Activated naive CD4-positive, alpha-beta T cell treated with anti-CD3 and anti-CD28 coated beads, Interleukin-2, amount 50 U/mL, for 72 hours (primary cell): ENCODE data around the gene YBX2. TPM values are rescaled to one million over a fixed set of nuclear protein-coding genes. Genes with fewer than 3 reads are reported as not detected.

Source experiments
- ATAC-seq, 2 donors: fragments of 150-1000 bp; cut with Tn5 transposase; 2 replicates each; pipeline ENCODE4 v1.10.0; 2021; ENCODE audit warnings: mild to moderate bottlenecking in 2 of 2, moderate library complexity in 2 of 2
- DNase-seq, 2 donors: peaks; one replicate each; pipeline ENCODE4 v3.0.0; 2021 to 2022; ENCODE audit warnings: low spot score in 2 of 2
- H3K27ac Mint-ChIP-seq, 2 donors: one replicate each; pipeline ENCODE4 v1.8.0; 2022; ENCODE audit warnings: mild to moderate bottlenecking in 2 of 2, mixed read lengths in 2 of 2
- H3K36me3 Mint-ChIP-seq, 2 donors: one replicate each; pipeline ENCODE4 v1.8.0; 2022; ENCODE audit warnings: mixed read lengths in 2 of 2
- H3K9me3 Mint-ChIP-seq, 2 donors: one replicate each; pipeline ENCODE4 v1.8.0; 2022; ENCODE audit warnings: mixed read lengths in 2 of 2
- total RNA-seq, 2 donors: library from RNA; stranded (reverse); gene quantifications; one replicate each; pipeline ENCODE4 v1.2.3, GENCODE V29; 2022

The YBX2 gene
- total RNA-seq, 2 donors from 2014 or later: 0.18 to 1.7 TPM

- no peaks in the 10 kb centered on the region for H3K9me3 Mint-ChIP-seq
- no peak for ATAC-seq
- DNase-seq: no peak
- H3K36me3 Mint-ChIP-seq: peaks cover 0 to 6% of the 10 kb centered on the region in 2 donors
- no peak overlapping the region for H3K27ac Mint-ChIP-seq
Measured at GRCh38 chr17:7290685-7291084, 3.8 kb downstream of the YBX2 start.

DNA sequence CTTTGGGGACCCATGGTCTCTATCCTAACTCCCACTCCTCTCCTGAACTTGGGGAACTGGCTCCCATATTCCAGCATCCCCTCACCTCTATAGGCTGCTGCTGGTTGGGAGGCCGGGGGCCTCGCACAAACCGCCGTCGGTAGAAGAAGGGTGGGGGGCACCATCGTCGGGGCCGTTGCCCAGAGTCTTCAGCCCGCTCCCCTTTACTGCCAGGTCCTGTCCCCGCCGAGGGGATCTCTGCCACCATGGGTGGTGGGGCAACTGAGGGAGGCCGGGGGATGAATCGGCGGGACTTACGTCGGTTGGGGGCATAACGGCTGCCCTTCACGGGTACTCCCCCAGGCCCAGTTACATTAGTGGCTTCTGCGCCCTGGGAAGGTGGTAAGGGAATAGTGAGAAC lies 4.3 kb downstream of the YBX2 start:
- H3K9me3 Mint-ChIP-seq: no peaks in the 10 kb centered on the region
- ATAC-seq: no peak
- no peak overlapping the region for H3K27ac Mint-ChIP-seq
- H3K36me3 Mint-ChIP-seq: peaks cover 0 to 1% of the 10 kb centered on the region in 2 donors
- DNase-seq: no peak

DNA sequence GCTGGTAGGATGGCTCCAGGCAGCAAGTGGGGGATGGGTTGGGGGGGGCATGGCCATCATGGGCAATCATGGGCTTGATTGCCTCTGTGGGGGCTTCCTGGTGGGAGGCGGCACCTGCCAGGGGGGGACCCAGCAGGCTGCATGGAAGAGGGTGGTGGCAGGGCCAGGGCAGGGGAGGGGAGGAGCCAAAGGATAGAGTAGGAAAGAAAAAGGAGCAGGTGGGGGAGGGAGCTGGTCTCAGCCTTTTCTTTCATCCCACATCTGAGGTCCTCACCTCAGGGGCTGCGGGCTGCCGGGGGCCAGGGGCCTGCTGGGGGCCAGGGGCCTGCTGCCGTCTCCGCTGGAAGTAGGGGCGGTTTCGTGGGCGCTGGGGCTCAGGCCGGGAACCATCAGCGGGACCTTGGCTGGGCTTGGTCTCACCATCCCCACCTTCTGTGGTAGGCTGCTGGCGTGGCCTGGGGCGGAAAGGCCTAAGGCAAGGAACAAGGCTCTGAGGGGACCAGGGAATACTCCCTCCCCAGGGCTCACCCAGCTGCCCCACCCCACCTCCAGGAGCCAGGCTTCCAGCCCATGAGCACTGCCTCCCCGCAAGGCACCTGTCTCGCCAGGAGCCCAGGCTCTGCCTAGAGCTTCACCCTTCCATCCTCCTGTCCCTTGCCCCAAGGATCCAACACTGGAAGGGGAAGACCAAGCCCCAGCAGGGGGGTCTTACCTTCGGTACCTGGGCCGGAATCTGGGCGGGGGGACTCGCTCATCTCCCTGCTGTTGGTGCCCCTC lies 5.0 kb downstream of the YBX2 start:
- Mint-ChIP-seq H3K27ac (no peak overlapping the region), H3K36me3 (no peaks in the 10 kb centered on the region), H3K9me3 (no peaks in the 10 kb centered on the region)
- no peak for ATAC-seq
- DNase-seq: no peak

DNA sequence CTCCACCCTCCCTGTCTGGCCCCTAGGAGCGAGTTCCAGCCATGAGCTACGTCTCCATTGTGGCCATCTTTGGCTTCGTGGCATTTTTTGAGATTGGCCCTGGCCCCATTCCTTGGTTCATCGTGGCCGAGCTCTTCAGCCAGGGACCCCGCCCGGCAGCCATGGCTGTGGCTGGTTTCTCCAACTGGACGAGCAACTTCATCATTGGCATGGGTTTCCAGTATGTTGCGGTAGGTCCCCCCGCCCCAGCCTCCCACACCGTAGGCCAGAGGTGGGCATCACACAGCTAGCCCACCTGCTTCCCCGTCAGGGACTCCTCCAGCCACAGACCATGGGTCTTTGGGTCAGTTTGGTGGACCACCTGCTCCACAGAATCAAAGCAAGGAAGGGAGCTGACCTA lies 8.8 kb downstream of the YBX2 start:
- no peaks in the 10 kb centered on the region for H3K9me3 Mint-ChIP-seq
- H3K36me3 Mint-ChIP-seq: no peaks in the 10 kb centered on the region

GRCh38 chr17:7284911-7285310 lies 9.5 kb downstream of the YBX2 start:
- Mint-ChIP-seq H3K27ac (no peak overlapping the region), H3K36me3 (no peaks in the 10 kb centered on the region), H3K9me3 (no peaks in the 10 kb centered on the region)
- ATAC-seq (no peak), DNase-seq (no peak)

More for the DNA sequence above, 8.8 kb downstream of the YBX2 start:
- ATAC-seq (no peak), DNase-seq (no peak)
- H3K27ac Mint-ChIP-seq: no peak overlapping the region

DNA sequence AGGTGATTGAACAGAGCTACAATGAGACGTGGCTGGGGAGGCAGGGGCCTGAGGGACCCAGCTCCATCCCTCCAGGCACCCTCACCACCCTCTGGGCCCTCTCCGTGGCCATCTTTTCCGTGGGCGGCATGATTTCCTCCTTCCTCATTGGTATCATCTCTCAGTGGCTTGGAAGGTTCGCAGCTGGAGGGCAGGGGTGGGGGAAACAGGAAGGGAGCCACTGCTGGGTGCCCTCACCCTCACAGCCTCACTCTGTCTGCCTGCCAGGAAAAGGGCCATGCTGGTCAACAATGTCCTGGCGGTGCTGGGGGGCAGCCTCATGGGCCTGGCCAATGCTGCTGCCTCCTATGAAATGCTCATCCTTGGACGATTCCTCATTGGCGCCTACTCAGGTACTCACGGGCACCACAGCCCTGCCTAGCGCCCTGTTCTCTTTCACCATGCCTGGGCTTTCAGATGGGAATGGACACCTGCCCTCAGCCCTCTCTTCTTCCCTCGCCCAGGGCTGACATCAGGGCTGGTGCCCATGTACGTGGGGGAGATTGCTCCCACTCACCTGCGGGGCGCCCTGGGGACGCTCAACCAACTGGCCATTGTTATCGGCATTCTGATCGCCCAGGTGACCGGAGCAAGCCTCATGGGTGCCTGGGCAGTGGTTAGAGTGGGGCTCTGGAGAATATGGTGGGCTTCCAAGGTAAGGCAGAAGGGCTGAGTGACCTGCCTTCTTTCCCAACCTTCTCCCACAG lies 10.8 kb downstream of the YBX2 start:
- DNase-seq (no peak), ATAC-seq (no peak)
- H3K9me3 Mint-ChIP-seq: no peaks in the 10 kb centered on the region
- no peak overlapping the region for H3K27ac Mint-ChIP-seq
- H3K36me3 Mint-ChIP-seq: no peaks in the 10 kb centered on the region

- no peaks in the 10 kb centered on the region for H3K36me3 Mint-ChIP-seq
- no peak overlapping the region for H3K27ac Mint-ChIP-seq
- DNase-seq (no peak), ATAC-seq (no peak)
- H3K9me3 Mint-ChIP-seq: no peaks in the 10 kb centered on the region
Measured at GRCh38 chr17:7282752-7283321, 11.6 kb downstream of the YBX2 start.

DNA sequence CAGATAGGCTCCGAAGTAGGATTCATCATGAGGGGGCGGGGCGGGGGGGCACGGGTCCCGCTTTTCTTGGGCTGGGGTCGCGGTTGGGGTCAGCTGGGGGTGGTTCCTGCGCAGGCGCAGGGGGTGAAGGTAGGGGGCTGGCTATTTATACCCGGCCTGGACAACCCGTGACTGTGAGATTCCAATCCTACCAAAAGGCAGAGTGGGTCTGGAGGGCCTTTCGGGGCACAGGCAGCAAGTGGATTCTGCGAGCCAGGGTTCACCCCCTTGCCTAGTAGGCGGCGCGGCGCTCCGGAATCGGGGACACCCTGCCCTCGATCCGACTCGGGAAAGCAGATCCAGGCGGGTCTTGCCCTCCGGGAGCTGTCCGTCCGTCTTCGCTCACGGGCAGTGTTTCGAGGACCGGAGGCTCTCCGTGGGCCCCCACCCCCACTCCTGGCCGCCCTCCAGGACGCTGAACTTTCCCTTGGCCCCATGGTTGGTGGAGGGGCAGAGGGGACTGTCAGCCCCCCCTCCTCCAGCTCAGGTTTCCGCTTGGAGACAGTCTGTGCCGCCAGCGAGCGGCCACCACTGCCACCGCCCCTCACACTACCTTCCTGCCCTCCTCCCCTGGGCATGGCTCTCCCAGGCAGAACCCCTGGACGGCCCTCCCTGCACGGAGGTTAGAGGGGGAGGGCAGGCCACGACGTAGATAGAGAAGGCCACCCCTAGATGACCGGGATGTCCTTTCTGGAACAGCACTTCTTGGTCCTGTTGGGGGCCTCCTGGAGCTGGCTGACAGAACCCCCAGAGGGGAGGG lies 12.3 kb downstream of the YBX2 start:
- no peaks in the 10 kb centered on the region for H3K9me3 Mint-ChIP-seq
- H3K36me3 Mint-ChIP-seq: no peaks in the 10 kb centered on the region
- H3K27ac Mint-ChIP-seq: no peak overlapping the region
- no peak for ATAC-seq
- DNase-seq: no peak

DNA sequence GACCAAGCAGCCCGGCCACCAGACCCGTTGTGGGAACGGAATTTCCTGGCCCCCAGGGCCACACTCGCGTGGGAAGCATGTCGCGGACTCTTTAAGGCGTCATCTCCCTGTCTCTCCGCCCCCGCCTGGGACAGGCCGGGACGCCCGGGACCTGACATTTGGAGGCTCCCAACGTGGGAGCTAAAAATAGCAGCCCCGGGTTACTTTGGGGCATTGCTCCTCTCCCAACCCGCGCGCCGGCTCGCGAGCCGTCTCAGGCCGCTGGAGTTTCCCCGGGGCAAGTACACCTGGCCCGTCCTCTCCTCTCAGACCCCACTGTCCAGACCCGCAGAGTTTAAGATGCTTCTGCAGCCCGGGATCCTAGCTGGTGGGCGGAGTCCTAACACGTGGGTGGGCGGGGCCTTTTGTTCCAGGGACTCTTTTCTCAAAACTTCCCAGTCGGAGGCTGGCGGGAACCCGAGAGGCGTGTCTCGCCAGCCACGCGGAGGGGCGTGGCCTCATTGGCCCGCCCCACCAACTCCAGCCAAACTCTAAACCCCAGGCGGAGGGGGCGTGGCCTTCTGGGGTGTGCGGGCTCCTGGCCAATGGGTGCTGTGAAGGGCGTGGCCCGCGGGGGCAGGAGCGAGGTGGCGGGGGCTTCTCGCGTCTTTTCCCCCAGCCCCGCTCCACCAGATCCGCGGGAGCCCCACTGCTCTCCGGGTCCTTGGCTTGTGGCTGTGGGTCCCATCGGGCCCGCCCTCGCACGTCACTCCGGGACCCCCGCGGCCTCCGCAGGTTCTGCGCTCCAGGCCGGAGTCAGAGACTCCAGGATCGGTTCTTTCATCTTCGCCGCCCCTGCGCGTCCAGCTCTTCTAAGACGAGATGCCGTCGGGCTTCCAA lies 13.1 kb downstream of the YBX2 start, which contains the start of gene SLC2A4:
TSS of gene SLC2A4 (plus strand) at position 645 of the 879 bp plus-strand sequence. CDS start at position 862, 217 bp downstream.
- ATAC-seq (peak; percentile 77 to 86), DNase-seq (peak; percentile 83 to 94)
- Mint-ChIP-seq H3K36me3 (no peaks in the 10 kb centered on the region), H3K9me3 (no peaks in the 10 kb centered on the region), H3K27ac (no peak within 1 kb of the TSS)

DNA sequence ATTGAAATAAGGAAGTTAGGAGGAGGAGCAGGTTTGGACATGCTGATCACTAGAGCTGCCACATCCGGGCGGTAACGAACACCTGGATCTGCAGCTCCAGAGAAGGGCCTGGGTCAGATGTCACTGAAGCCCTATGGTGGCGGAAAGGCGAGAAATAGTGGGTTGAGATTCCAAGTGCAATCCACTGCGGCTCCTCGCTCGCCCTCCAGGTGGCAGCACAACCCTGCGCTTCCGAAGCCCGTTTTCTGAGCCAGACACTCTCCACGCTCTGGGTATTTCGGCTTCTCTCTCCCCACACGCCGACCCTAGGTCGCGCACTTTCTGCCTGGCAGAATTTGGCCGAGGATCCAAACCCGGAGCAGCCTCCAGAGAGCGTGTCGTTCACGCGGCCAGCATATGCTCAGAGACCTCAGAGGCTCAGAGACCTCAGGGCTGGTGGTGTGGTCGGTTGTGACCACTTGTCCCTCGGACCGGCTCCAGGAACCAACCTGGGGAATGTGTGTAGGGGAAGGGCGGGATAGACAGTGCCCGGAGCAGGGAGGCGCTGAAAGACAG lies 13.8 kb downstream of the YBX2 start:
- peak; percentile 83 to 88 for ATAC-seq
- Mint-ChIP-seq H3K9me3 (no peaks in the 10 kb centered on the region), H3K36me3 (no peaks in the 10 kb centered on the region), H3K27ac (no peak overlapping the region)
- peak; percentile 84 to 89 for DNase-seq

GRCh38 chr17:7279448-7279847 lies 15.0 kb downstream of the YBX2 start:
- H3K9me3 Mint-ChIP-seq: no peaks in the 10 kb centered on the region
- H3K36me3 Mint-ChIP-seq: no peaks in the 10 kb centered on the region
- no peak for ATAC-seq
- no peak overlapping the region for H3K27ac Mint-ChIP-seq
- DNase-seq: no peak

- Mint-ChIP-seq H3K36me3 (no peaks in the 10 kb centered on the region), H3K9me3 (no peaks in the 10 kb centered on the region), H3K27ac (no peak overlapping the region)
- ATAC-seq (no peak), DNase-seq (no peak)
Measured at GRCh38 chr17:7266784-7267183, 27.7 kb downstream of the YBX2 start.

DNA sequence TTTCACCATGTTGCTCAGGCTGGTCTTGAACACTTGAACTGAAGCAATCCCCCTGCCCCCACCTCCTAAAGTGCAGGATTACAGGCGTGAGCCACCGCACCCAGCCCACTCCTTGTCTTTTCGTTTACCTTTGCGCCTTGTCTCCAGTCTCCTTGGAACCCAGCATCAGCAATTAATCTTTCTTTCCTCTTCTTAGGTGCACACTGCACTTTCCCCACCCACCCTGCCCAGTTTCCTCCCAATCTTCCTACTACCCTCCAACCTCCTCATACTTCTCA lies 30.7 kb downstream of the YBX2 start:
- no peak for DNase-seq
- Mint-ChIP-seq H3K36me3 (peaks cover 0 to 3% of the 10 kb centered on the region in 2 donors), H3K9me3 (no peaks in the 10 kb centered on the region), H3K27ac (no peak overlapping the region)
- ATAC-seq: no peak

- DNase-seq: no peak
- Mint-ChIP-seq H3K27ac (no peak overlapping the region), H3K9me3 (no peaks in the 10 kb centered on the region), H3K36me3 (peaks cover 0 to 6% of the 10 kb centered on the region in 2 donors)
- peak in 1 of 2 donors; percentile 42 for ATAC-seq
Measured at GRCh38 chr17:7262935-7263800, 31.3 kb downstream of the YBX2 start.
